NOMO-1 (cell line): ENCODE data around the gene ELAPOR1.
A peak's percentile ranks its signal among the peaks of the same experiment; 100 is the strongest.

Source experiments
- DNase-seq, 2 experiments: peaks; one replicate each; lab custom pipeline; 2025; ENCODE audit not compliant: unreplicated experiment in 2 of 2; lab: John Stamatoyannopoulos, UW

Gene ELAPOR1, protein sequence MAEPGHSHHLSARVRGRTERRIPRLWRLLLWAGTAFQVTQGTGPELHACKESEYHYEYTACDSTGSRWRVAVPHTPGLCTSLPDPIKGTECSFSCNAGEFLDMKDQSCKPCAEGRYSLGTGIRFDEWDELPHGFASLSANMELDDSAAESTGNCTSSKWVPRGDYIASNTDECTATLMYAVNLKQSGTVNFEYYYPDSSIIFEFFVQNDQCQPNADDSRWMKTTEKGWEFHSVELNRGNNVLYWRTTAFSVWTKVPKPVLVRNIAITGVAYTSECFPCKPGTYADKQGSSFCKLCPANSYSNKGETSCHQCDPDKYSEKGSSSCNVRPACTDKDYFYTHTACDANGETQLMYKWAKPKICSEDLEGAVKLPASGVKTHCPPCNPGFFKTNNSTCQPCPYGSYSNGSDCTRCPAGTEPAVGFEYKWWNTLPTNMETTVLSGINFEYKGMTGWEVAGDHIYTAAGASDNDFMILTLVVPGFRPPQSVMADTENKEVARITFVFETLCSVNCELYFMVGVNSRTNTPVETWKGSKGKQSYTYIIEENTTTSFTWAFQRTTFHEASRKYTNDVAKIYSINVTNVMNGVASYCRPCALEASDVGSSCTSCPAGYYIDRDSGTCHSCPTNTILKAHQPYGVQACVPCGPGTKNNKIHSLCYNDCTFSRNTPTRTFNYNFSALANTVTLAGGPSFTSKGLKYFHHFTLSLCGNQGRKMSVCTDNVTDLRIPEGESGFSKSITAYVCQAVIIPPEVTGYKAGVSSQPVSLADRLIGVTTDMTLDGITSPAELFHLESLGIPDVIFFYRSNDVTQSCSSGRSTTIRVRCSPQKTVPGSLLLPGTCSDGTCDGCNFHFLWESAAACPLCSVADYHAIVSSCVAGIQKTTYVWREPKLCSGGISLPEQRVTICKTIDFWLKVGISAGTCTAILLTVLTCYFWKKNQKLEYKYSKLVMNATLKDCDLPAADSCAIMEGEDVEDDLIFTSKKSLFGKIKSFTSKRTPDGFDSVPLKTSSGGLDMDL

DNA sequence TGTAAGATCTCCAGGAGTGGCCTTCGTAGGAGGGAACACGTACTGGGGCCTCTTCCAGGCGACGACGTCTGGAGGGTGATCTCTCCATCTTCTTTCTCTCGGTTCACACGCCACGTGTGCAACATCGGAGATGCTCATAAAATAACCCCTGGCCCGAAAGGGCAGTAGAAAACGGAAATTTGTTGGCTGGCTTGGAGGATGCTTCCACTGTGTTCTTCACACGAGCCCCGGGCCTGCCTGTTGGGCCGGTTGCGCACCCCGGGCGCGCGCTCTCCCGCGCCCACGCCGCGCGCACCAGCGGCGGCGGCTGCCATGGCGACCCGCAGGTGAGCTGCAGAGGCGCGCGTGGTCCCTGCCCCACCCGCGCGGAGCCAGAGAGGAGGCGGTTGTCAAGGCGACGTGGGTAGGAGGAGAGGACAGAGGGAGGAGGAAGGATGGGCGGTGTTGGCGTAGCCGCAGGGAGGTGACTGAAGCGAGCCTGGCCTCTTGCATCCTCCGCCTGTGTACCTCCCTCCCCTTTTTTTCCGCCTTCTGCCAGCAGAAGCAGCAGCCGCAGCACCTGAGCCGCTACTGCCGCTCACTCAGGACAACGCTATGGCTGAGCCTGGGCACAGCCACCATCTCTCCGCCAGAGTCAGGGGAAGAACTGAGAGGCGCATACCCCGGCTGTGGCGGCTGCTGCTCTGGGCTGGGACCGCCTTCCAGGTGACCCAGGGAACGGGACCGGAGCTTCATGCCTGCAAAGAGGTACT, at the start of gene ELAPOR1:
ELAPOR1 (plus strand) TSS at position 526 of the 752 bp plus-strand sequence; CDS start at position 595, 69 bp downstream.
- no peak for DNase-seq

DNA sequence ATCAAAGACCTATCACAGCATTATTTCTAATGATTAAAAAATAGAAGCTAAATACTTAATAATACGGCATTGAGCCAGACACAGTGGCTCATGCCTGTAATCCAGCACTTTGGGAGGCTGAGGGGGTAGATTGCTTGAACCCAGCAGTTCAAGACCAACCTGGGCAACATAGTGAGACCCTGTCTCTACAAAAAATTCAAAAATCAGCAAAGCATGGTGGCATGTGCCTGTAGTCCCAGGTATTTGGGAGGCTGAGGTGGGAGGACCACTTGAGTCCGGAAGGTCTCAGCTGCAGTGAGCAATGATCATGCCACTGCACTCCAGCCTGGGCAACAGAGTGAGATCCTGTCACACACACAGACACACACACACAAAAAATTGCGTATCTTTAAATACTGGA, 48.8 kb upstream of the ELAPOR1 start:
- no peak for DNase-seq

DNA sequence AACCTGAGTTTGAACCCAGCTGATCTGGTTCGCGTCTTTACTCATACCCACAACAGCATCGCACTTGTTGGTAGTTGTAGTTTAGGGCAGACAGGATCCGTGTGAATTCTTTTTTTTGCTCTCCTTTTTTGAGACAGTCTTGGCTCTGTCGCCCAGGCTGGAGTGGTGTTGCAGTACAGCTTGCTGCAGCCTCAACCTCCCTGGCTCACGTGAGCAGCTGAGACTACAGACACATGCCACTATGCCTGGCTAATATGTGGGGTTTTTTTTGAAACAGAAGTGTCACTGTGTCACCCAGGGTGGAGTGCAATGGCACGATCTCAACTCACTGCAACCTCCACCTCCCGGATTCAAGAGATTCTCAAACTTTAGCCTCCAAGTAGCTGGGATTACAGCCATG, 46.0 kb upstream of the ELAPOR1 start:
- no peak for DNase-seq

DNA sequence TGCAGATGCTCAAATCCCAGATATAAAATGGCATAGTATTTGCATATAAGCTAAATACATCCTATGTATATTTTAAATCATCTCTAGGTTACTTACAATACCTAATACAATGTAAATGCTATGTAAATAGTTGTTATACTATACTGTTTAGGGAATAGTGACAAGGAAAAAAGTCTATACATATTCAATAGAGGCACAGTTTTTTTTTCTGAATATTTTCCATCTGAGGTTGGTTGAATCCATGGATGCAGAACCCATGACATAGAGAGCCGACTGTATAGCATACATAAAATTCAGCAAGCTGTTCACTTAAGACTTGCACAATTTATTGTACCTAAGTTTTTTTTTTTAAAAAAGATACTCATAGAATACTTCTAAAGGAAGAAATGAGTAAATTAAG, 44.6 kb upstream of the ELAPOR1 start:
- DNase-seq, result no peak

DNA sequence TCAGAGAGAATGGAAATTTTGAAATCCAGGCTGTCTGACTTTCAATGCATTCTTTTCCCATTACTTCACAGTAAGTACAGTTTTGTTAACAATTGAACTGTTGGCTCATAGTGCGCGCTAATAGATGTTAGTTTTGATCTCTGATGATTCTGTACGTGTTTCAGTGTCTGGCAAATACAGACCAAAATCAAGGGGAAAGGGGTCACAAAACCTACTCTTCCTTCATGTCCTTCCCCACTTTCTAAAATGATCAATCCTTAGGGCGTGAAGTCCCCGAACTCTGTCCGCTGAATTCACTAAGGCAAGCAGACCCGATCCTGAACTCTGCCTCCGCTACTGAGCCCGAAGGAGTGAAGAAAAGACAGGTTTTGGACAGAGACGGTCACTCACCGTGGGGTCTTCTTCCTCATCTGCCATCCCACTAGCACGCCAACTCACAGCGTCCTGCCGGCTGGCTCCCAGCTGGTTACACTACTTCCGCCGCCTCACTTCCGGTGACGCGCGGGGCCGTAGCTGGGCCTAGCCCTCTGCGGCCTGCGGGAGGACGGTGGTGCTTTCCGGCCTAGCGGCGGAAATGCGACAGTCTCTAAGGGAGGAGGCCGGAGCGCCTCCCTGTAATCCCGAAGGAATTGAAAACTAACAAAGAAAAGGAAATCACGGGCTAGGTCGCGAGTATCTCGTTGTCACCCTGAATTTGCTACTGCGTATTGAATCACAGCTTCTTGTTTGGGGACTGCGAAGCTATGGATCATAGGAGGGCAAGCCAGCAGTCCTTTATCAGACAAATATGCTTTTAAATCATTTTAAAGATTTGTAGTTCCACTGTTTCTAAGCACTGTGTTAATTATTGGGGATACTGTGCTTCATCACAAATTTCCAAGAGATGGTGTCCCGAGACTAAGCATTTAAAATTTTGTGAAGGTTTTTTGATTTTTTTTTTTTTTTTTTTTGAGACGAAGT, 38.1 kb upstream of the ELAPOR1 start, which contains the start of gene TAF13:
TAF13 (minus strand) TSS at position 473 of the 960 bp plus-strand sequence; CDS start at position 417, 56 bp downstream.
- peak; percentile 91 to 92 for DNase-seq

DNA sequence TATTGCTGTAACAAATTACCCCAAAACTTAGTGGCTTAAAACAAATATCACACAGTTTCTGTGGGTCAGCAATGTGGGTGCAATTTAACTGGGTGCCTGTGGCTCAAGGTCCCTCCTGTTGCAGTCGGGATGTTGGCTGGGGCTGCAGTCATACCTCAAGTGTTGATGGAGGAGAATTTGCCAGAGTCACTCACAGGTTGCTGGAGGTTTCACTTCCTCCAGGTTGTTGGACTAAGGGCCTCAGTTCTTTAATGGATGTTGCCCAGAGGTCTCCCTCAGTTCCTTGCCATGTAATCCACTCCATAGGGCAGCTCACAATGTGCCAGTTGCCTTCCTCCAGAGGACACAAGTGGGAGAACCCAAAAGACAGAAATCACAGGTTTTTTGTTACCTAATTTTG, 35.6 kb upstream of the ELAPOR1 start:
- DNase-seq, result peak; percentile 20 to 54

DNA sequence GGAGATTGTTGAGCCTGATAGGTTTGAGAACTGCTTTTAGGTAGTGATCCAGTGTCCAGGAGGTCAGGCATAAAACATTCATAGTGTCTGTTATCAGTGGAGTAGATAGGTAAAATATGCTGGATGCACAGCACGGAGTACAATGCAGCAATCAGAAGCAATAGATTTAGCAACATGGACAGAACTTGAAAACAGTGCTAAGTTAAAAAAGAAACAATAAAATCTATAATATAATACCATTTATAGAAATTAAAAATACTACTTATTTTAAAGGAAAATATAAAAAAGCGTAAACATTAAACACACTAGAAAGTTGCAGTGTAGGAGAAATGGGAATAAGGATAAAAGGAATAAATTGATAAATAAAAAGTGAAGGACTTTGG, 34.7 kb upstream of the ELAPOR1 start:
- DNase-seq, result no peak

DNA sequence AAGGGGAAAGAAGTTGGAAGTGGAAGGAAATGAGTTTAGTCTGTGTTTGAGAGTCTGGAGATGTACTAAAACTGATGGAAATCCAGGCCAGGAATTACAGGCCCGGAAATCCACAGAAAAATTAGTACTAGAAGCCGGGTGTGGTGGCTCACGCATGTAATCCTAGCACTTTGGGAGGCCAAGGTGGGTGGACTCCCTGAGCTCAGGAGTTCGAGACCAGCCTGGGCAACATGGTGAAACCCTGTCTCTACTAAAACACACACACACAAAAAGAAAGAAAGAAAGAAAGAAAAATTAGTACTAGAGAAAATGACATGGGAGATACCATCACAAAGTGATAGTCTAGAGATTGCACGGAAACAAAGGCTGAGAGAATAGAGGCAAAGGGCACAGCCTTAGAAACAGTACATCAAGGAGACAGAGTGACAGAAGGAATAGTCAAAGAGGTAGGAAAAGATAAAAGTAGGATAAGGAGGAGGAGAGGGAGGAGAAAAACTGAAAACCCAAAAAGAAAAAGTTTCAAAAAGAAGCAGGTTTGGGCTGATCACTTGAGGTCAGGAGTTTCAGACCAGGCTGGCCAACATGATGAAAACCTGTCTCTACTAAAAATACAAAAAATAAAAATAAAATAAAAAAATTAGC, 33.4 kb upstream of the ELAPOR1 start:
- DNase-seq, result no peak

DNA sequence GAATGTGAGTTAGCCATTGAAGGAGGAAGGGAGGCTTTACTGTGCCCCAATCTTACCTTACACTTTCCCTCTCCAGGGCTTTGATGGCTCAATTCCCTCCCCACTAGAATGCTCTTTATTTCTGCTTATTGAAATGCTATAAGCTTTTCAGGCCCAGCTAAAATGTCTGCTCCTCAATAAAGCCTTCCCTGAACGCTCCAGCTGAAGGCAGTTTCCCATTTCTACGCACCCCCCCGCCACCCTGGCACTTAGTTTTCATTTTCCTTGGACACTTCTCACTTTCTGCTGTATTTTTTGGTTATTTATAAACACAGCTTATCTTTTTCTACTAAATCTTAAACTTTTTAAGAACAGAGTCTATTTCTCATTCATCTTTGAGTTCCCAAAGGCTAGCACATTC, 30.4 kb upstream of the ELAPOR1 start:
- no peak for DNase-seq

DNA sequence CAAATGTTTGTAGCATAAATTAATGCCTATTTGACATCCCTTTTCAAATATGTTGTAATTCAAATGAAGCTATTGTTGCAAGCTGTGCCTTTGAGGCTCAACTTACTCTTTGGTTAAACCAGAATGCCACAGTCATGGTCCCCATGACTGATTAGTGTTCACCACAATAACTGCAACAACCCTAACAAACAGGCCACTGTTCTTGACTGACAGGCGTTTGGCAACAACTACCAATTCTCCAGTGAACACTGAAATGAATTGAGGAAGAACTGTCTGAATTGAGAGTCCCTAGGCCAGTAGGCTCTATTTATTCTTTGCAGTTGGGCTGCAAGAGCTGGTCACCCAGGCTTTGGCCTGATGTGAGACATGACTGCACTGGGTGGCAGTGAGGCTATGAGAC, 30.0 kb upstream of the ELAPOR1 start:
- peak in 1 of 2 experiments; percentile 20 for DNase-seq

DNA sequence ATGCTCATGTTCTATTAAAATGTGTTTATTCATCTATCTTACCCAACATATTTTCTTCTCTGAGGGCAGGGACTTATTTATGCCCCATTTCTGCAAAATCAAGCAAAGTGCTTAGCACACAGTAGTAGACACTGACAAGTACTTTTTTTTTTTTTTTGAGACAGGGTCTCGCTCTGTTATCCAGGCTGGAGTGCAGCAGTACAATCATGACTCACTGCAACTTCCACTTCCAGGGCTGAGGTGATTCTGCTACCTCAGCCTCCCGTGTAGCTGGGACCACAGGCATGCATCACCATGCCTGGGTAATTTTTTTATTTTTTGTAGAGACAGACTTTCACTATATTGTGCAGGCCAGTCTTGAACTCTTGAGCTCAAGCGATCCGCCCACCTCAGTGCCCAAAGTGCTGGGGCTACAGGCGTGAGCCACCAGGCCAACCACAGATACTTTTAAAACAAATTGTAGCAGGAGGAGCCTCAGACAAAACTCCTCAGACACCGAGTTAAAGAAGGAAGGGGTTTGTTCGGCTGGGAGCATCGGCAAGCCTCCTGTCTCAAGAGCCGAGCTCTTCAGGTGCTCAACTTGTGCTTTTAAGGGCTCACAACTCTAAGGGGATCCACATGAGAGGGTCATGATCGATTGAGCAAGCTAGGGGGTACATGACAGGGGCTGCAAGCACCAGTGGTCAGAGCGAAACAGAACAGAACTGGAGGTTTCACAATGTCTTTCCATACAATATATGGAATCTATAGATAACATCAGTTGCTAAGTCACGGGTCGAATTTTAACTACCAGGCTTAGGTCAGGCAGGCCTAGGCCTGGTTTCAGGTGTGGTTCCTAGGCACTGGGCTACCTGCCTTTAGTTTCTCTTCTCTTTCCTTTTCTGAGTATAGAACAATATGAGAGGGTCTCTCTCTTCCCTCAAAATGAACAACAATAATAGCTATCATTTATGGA, 29.1 kb upstream of the ELAPOR1 start:
- no peak for DNase-seq

DNA sequence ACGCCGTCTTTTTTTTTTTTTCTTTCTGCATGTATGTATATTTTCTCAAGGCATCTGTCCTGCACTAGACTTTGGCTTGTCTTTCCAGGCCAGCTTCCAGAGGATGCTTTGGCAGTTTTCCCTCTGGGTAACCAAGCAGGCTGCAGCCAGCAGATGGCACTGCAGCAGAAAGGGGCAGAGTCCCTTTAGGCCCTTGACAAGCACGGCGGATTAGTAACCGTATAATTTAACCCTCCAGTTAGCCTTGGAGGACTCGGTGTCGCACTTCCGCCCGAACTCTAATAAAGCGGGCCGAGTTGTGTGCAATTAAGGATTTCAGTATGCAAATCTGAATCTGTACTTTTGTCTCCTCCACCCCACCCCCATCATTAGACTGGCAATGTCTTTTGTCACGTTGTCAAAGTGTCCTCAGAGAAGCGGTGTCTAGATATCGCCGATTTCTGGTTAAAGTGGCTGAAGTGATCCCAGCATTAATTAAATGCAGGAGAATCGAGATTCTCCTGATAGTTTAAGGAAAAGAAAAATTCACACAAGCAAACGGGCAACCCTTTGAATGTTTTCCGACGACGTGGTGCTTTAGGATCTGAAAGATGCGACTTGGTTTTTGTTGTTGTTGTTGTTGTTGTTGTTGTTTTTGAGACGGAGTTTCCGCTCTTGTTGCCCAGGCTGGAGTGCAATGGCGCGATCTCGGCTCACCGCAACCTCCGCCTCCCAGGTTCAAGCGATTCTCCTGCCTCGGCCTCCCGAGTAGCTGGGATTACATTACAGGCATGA, 24.5 kb upstream of the ELAPOR1 start:
- DNase-seq, result no peak

DNA sequence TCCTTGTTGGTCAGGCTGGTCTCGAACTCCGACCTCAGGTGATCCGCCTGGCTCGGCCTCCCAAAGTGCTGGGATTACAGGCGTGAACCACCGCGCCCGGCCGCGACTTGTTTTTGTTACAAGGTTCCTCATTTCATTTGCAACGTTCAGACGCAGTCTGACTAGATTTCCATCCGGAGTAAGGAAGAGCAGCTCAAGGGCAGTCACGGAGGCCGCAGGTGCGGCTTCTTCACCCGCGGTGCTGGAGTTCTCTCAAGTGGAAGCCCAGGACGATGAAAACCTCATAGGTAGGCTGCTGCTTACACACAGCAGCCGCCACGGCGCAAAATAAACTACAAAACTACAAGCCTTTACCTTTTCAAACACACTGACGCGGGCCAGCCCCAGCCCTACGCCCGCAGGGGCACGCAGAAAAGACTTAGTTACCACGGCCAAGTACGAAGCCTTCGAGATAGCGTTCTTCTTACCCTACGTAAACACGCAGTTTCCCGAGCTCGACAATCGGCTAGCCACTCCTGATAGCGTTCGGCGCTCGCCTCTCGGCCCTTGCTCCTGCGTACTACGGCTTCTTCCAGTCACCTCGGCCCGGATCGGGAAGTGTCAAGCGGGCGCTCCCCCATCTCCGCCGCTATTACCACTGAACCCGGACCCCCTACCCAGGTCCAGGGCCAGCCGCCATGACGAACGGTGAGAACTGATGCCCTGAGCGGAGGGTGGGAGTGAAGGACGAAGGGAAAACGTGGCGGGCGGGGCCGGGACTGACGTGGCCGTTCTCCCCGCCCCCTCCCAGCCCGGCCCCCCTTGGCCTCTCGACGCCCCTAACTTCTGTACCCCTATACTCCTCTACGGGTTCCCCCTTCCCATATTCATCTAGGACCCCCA, 23.5 kb upstream of the ELAPOR1 start, which contains the start of gene TMEM167B:
TMEM167B (plus strand) TSS at position 569 of the 882 bp plus-strand sequence; CDS start at position 678, 109 bp downstream.
- DNase-seq, result peak; percentile 95

DNA sequence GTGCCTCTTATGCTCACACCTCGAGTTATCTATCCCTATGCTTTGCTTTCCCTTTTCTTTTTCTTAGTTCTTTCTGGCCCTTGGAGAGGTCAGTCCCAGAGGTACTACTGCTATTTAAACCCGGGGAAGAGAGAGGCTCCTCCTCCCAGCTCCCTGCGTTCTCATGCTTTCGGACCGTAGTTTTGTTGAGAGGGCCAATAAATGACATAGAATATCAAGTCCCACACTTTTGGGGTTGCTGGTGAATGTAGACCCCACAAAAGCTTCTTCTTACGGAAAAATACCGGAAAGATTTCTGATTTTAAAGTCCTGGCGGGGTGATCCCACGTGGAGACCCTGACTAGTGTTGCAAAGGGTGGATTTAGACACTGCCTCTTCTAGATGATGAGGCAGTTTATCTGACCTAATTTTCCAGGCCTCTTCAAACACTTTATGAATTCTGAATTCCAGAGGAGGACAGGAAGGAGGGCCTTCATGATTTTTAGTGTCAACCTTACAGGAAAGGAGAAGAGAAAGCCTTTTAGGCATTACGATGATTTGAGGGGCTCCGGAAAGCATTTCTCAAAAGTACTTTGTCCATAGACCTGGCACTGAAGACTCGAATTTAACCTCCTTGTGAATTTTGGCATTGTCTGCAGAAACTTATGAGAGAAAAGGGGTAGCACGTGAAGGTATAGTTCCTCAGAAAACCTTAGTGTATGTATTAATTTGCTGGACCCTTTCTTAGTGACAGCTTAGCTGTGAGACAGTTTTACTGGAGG, 22.7 kb upstream of the ELAPOR1 start:
- peak; percentile 60 to 81 for DNase-seq

DNA sequence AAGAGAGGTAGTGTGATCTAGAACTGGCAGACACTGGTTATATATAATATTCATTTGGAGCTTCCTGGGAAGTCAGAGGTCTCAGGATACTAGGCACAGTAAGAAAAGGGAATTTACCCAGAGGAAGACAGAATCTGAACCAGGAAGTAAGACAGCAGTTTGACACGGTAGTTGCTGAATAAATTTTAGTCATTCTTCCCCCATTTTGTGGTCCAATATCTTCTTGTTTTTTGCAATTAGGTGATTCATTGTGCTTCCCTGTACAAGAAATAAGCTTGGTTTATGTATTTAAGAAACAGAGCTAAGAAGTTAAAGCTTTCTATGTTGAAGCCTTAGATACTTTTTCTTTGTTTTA, 22.1 kb upstream of the ELAPOR1 start:
- DNase-seq, result peak; percentile 16 to 85
